Fibroblast of lung (primary cell): ENCODE results near the gene HAUS3. TPM values are rescaled to one million over a fixed set of nuclear protein-coding genes. Genes with fewer than 3 reads are reported as not detected.

Experiments
- DNase-seq, 2 donors: peaks; one replicate each; pipeline versions ENCODE4 v3.0.0 to v3.0.0-alpha.2; 2010; ENCODE audit warnings: low read depth in 2 of 2
- H2AFZ ChIP-seq: 2 replicates; pipeline ENCODE4 v1.5.1; 2012; ENCODE audit warnings: low read length, control low read depth, inconsistent platforms
- H3K27ac ChIP-seq: 2 replicates; pipeline ENCODE4 v1.5.1; 2011; ENCODE audit warnings: low read length, control low read depth; ENCODE audit not compliant: insufficient read depth
- H3K27me3 ChIP-seq: 2 replicates; pipeline ENCODE4 v1.5.1; 2011; ENCODE audit warnings: mild to moderate bottlenecking, low read length; ENCODE audit not compliant: control insufficient read depth, insufficient read depth
- H3K36me3 ChIP-seq: 2 replicates; pipeline ENCODE4 v1.5.1; 2011; ENCODE audit warnings: low read length; ENCODE audit not compliant: control insufficient read depth, insufficient read depth
- H3K4me1 ChIP-seq: 2 replicates; pipeline ENCODE4 v1.5.1; 2011; ENCODE audit warnings: low read length; ENCODE audit not compliant: control insufficient read depth, insufficient read depth; ENCODE audit errors: extremely low read depth
- H3K4me2 ChIP-seq: 2 replicates; pipeline ENCODE4 v1.5.1; 2011; ENCODE audit warnings: low read length, control low read depth; ENCODE audit not compliant: insufficient read depth; ENCODE audit errors: extremely low read depth
- H3K4me3 ChIP-seq, 4 experiments: fragments of 200-600 bp in 1 of 4; sonication (generic) in 1 of 4; replicated peaks in 1 of 4; 2 replicates each; pipeline ENCODE4 v1.5.1; 2011 to 2016; ENCODE audit warnings: low read length in 4 of 4, low read depth in 3 of 4, mild to moderate bottlenecking in 3 of 4, control low read depth in 2 of 4, inconsistent platforms in 1 of 4, mixed read lengths in 1 of 4; ENCODE audit not compliant: insufficient read depth in 1 of 4; ENCODE audit errors: control extremely low read depth in 1 of 4
- H3K79me2 ChIP-seq: 2 replicates; pipeline ENCODE4 v1.5.1; 2012; ENCODE audit warnings: mild to moderate bottlenecking, low read length, inconsistent platforms; ENCODE audit not compliant: control insufficient read depth, insufficient read depth
- H3K9ac ChIP-seq: 2 replicates; pipeline ENCODE4 v1.5.1; 2011; ENCODE audit warnings: mild to moderate bottlenecking, low read length, control low read depth; ENCODE audit not compliant: insufficient read depth
- H3K9me3 ChIP-seq: 2 replicates; pipeline ENCODE4 v1.5.1; 2012; ENCODE audit warnings: low read depth, low read length; ENCODE audit not compliant: control insufficient read depth, insufficient read depth
- H4K20me1 ChIP-seq: 2 replicates; pipeline ENCODE4 v1.5.1; 2011; ENCODE audit warnings: low read length; ENCODE audit not compliant: control insufficient read depth, insufficient read depth; ENCODE audit errors: extremely low read depth
- EZH2 ChIP-seq: IDR thresholded peaks from 2 replicates; pipeline ENCODE4 v1.5.1; 2012; ENCODE audit warnings: low read length, control low read depth, mild to moderate bottlenecking; ENCODE audit errors: missing control alignments
- polyA plus RNA-seq, 2 donors: library from polyadenylated mRNA; depleted of rRNA in 1 of 2; stranded (reverse) in 1 of 2; unstranded in 1 of 2; fragments of >200 nt; gene quantifications; 2 replicates each; pipeline ENCODE4 v1.2.1, GENCODE V29; 2011 to 2012; ENCODE audit warnings: missing spikeins in 1 of 2
- total RNA-seq: library from RNA; depleted of rRNA; stranded (reverse); fragments of >200 nt; gene quantifications from 2 replicates; pipeline ENCODE4 v1.2.1, GENCODE V29; 2014
- TF ChIP-seq, protein P1 (sequence below), 2 donors: IDR thresholded peaks in 1 of 2; conservative IDR thresholded peaks in 1 of 2; 1 replicate in 1 of 2; 2 replicates in 1 of 2; pipeline ENCODE4 v1.5.1; 2011 to 2012; ENCODE audit warnings: low read length in 2 of 2, control low read depth in 1 of 2, inconsistent platforms in 1 of 2, low read depth in 1 of 2, mild to moderate bottlenecking in 1 of 2

Gene HAUS3
- total and polyA plus RNA-seq, 2 donors (not counting 1 experiment from before 2014, with no cell fraction given), result 5.3 TPM

DNA sequence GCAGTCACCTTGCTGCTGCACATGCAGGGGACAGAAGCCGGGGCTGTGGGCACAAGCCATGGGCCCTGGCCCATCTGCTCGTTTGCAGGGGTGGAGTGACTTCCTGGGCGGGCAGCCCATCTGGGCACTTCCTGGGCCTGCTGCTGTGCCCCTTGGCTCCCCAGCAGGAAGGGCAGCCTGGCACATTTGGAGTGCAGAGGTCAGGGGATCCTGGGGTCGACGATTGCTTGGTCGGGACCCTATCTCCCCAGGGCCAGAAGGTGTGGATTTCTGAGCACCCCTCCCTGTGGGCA is 30.9 kb upstream of the HAUS3 start:
- DNase-seq, result no peak
- TF ChIP-seq EZH2, result no peak
- TF ChIP-seq, protein P1, sequence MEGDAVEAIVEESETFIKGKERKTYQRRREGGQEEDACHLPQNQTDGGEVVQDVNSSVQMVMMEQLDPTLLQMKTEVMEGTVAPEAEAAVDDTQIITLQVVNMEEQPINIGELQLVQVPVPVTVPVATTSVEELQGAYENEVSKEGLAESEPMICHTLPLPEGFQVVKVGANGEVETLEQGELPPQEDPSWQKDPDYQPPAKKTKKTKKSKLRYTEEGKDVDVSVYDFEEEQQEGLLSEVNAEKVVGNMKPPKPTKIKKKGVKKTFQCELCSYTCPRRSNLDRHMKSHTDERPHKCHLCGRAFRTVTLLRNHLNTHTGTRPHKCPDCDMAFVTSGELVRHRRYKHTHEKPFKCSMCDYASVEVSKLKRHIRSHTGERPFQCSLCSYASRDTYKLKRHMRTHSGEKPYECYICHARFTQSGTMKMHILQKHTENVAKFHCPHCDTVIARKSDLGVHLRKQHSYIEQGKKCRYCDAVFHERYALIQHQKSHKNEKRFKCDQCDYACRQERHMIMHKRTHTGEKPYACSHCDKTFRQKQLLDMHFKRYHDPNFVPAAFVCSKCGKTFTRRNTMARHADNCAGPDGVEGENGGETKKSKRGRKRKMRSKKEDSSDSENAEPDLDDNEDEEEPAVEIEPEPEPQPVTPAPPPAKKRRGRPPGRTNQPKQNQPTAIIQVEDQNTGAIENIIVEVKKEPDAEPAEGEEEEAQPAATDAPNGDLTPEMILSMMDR (conservative IDR thresholded peaks at IDR 0.05 in 1 of 2, IDR thresholded peaks at IDR 0.05 in 1 of 2; ENCODE audit: low read depth in 1 of 2, low read length in 2 of 2), result no peak
- H3K27ac ChIP-seq, result no peak overlapping the region
- no peak overlapping the region for H3K4me3 ChIP-seq
- no peaks in the 10 kb centered on the region for H3K4me1 ChIP-seq
- H3K9me3 ChIP-seq, result no peaks in the 10 kb centered on the region
- H3K79me2 ChIP-seq, result no peaks in the 10 kb centered on the region
- no peaks in the 10 kb centered on the region for H3K36me3 ChIP-seq
- H4K20me1 ChIP-seq, result no peaks in the 10 kb centered on the region
- no peak overlapping the region for H2AFZ ChIP-seq
- H3K27me3 ChIP-seq, result no peaks in the 10 kb centered on the region
- H3K9ac ChIP-seq, result no peak overlapping the region
- no peak overlapping the region for H3K4me2 ChIP-seq

DNA sequence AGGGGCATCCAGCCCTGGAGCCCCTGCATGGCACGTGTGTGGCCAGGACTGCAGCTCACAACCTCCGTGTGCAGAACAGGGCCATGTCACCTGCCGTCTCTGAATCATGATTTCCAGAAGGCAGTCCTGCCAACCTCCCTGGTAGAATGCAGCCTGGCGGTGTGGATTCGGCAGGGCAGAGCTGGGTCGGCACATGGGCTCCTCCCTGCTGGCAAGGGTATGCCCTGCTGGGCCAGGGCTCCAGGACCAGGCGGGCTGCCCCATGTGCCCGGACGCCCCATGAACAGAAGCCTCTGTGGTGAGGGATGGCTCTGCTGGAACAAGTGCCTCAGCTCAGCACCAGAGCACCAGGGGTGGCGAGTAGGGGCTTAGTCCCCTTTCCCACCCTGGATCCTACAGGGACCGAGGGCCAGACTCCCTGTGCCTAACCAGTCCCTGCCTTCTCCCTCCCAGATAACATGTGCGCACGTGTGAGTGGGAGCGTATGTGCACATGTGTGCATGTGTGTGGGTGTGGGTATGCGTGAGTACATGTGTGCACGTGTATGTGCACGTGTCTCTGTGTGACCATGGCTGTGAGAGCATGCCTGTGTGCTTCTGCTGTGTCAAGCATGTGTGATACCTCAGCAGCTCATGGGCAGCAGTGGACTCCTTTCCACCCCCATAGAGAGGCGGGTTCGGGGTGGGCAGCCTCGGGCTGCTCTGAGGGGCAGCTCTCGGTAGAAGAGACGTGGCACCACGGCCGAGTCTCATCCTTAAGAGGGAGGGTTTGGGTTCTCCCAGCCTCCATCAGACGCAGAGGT is 30.3 kb upstream of the HAUS3 start:
- Histone ChIP-seq H3K79me2 (no peaks in the 10 kb centered on the region), H3K4me3 (no peak overlapping the region), H3K4me2 (no peak overlapping the region), H3K4me1 (no peaks in the 10 kb centered on the region), H3K36me3 (no peaks in the 10 kb centered on the region), H3K27ac (no peak overlapping the region), H3K27me3 (no peaks in the 10 kb centered on the region), H2AFZ (no peak overlapping the region), H3K9ac (no peak overlapping the region), H3K9me3 (no peaks in the 10 kb centered on the region), H4K20me1 (no peaks in the 10 kb centered on the region)
- no peak for DNase-seq
- no peak for TF ChIP-seq EZH2
- TF ChIP-seq, protein P1 (conservative IDR thresholded peaks at IDR 0.05 in 1 of 2, IDR thresholded peaks at IDR 0.05 in 1 of 2; ENCODE audit: low read depth in 1 of 2, low read length in 2 of 2), result no peak

DNA sequence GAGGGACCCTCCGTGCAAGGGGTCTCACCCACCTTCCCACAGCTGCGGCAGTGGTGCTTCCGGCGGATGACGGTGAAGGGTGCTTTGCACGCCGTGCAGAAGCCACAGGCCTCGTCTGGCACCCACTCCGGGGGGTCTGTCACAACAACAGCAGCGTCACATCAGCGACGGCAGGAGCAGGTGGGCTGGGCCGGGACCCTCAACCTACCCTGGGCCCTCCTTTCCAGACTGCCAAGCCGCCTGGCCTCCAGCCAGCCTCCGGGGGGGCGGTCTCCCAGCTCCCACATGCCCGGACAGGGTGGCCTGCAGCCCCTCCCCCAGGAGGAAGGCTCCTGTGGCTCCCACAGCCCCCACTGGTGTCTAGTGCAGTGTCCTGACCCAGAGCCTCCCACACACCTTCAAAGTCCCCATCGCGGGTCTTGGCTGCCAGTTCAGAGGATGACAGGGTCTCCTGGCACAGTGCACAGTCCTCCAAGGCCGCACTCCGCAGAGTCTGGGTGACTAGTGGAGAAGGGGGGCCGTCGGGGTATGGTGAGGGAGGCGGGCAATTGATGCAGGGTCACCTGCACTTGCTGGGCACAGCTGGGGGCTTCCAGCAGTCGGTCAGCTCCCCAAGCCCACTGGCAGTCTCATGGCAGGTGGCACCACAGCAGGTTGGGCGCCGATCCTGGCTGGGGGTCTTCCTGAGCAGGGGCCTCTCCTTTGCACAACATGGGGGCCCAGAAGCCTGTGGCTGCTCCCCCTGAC is 29.5 kb upstream of the HAUS3 start:
- Histone ChIP-seq H3K27ac (no peak overlapping the region), H3K4me2 (no peak overlapping the region), H2AFZ (no peak overlapping the region), H3K36me3 (no peaks in the 10 kb centered on the region), H3K79me2 (no peaks in the 10 kb centered on the region), H3K27me3 (no peaks in the 10 kb centered on the region), H3K4me1 (no peaks in the 10 kb centered on the region), H3K9me3 (no peaks in the 10 kb centered on the region), H3K4me3 (no peak overlapping the region), H4K20me1 (no peaks in the 10 kb centered on the region), H3K9ac (no peak overlapping the region)
- no peak for TF ChIP-seq EZH2
- TF ChIP-seq, protein P1 (conservative IDR thresholded peaks at IDR 0.05 in 1 of 2, IDR thresholded peaks at IDR 0.05 in 1 of 2; ENCODE audit: low read depth in 1 of 2, low read length in 2 of 2), result no peak
- no peak for DNase-seq
